ENCODE measurements around the gene PLEKHG5.
"Not testable (repeated sequence)": the region's sequence is repeated elsewhere in the genome, so short reads cannot be mapped to it uniquely, and the experiment has no call there.

The PLEKHG5 gene

GRCh38 chr1:6446665-6447015 lies 44.8 kb downstream of the PLEKHG5 start:
- DNase-seq (ENCODE audit: low spot score) = no peak

DNA sequence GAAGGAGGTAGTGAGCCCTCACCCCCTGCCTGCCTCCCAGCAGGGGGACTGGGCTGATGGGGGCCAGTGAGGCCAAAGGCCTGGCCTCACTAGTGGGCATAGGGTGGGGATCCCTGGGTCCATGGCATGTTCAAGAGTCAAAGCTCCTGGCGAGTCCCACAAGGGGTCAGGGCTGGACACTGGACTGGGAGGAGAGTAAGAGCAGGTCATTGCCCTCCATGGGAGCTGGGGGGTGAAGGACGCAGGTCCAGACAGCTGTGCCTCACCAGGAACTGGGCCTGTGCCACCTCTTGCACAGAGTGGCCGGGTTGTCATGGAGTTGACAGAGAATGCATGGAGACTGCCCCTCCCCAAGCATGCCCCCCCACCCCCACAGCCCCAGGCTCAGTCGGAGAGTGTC lies 45.5 kb downstream of the PLEKHG5 start:
- not testable (repeated sequence) for DNase-seq (ENCODE audit: low spot score)

- DNase-seq (ENCODE audit: low spot score) = peak; percentile 48
Observed at GRCh38 chr1:6445062-6445763, 46.3 kb downstream of the PLEKHG5 start.

DNA sequence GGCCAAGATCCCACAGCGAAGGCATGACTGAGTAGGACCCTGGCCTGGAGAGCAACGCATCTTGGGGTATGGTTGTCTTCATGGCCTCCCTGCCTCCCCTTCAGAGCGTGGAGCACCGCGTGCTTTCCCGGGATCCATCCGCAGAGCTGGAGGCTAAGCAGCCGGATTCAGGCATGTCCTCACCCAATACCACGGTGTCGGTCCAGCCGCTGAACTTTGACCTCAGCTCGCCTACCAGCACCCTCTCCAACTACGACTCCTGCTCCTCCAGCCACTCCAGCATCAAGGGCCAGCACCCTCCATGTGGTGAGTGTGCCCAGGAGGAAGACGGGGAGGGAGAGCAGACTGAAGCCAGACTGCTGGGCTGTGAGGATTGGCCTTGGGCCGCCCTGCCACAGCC lies 47.1 kb downstream of the PLEKHG5 start:
- no peak for DNase-seq (ENCODE audit: low spot score)

- DNase-seq (ENCODE audit: low spot score) = no peak
Observed at GRCh38 chr1:6443339-6444115, 47.9 kb downstream of the PLEKHG5 start.

- DNase-seq (ENCODE audit: low spot score) = no peak
Observed at GRCh38 chr1:6441586-6441985, 49.9 kb downstream of the PLEKHG5 start.

GRCh38 chr1:6440198-6441126 lies 51.0 kb downstream of the PLEKHG5 start:
- DNase-seq (ENCODE audit: low spot score) = no peak

DNA sequence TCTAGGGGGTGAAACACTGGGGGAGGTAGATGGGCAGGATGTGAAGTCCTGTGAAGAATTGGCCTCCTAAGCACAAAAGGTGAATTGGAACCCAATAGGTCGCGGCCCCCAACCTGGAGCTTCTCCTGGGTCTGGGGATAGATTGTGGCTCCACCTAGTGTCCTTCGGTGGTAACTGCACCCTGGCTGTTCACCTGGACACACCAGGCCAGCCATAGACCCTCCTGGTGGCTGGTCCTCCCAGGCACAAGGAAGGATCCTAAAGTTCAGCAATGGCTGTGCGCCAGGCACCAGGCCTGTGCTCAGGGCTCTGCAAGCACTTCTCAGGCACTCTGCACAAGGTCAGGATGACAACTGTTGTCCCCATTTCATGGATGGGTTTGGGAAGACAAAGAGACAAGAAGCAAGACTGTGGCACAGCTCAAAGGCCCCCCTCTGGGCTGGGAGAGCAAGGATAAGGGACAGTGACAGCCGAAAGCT lies 53.4 kb downstream of the PLEKHG5 start:
- DNase-seq (ENCODE audit: low spot score) = peak; percentile 63

- not testable (repeated sequence) for DNase-seq (ENCODE audit: low spot score)
Observed at GRCh38 chr1:6437012-6437700, 54.3 kb downstream of the PLEKHG5 start.

DNA sequence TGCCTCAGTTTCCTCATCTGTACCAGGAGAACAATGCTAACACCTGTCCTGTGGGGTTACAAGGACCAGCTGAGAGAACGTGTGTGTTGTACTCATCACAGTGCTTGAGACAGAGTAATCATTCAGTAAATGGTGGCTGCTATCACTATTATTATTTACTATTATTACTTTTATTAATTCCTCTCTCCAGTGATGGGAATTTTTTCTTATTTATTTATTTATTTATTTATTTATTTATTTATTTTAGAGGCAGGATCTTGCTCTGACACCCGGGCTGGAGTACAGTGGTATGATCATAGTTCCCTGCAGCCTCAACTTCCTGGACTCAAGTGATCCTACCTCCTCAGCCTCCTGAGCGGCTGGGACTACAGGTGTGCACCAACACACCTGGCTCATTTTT lies 55.2 kb downstream of the PLEKHG5 start:
- DNase-seq (ENCODE audit: low spot score) = not testable (repeated sequence)

- DNase-seq (ENCODE audit: low spot score) = no peak
Observed at GRCh38 chr1:6435547-6435946, 55.9 kb downstream of the PLEKHG5 start.

DNA sequence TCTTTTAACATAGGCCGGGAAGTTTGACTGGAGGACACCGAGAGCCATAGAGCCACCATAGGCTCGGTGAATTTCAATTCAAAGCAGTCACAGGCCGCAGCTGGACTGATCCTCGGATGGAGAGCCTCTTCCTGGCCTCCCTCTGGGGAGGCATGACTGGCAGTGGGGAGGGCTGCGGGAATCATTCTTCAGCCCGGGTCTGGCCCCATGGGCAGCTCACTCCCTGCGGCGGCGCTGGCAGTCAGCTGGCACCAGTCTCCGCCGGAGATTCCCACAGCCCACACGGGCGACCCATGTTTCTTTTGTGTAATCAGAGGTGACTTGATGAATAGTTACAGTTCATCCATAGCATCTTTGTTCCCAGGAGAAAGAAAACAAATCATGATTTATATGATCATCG lies 56.3 kb downstream of the PLEKHG5 start:
- no peak for DNase-seq (ENCODE audit: low spot score)

GRCh38 chr1:6434186-6434585 lies 57.3 kb downstream of the PLEKHG5 start:
- DNase-seq (ENCODE audit: low spot score) = no peak

DNA sequence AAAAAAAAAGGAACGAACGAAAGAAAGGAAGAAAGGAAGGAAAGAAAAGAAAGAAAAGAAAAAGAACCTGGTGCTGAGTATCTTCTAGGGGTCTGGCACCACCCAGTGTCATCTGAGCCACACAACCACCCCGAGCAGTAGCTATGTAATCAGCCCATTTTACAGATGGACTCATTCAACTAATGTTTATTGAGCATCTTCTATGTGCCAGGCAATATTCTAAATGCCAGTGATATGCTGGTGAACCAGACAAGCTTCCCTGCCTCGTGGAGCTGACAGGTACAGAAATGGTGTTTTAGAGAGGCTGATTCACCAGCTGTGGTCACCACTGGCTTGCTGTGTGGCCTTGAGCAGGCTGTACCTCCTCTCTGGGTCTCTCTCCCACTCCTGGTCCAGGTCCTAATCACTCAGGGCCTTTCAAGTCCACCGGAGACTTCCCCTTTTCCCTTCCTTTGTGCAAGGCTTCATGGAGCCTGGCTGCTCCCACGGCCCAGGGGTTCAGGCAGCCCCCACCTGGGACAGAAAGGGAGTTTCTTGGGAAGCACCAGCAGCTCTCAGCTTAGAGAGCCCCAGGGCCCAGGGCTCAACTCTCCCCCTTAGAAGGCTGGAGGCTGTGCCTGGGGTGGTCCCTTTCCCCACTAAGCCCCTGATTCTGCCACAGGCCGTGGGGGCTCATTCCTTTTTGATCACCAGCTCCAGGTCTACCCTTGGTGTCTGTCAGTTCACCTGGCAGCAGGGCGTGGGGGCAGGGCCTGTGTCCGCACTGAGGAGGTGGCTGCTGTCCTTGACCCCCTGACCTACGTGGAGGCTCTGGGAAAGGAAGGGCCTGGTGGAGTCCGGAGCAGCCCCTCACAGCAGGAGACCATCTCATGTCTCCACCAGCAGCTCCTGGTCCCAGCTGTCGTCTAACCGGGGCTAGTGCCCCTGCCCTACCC lies 59.6 kb downstream of the PLEKHG5 start:
- DNase-seq (ENCODE audit: low spot score) = not testable (repeated sequence)

DNA sequence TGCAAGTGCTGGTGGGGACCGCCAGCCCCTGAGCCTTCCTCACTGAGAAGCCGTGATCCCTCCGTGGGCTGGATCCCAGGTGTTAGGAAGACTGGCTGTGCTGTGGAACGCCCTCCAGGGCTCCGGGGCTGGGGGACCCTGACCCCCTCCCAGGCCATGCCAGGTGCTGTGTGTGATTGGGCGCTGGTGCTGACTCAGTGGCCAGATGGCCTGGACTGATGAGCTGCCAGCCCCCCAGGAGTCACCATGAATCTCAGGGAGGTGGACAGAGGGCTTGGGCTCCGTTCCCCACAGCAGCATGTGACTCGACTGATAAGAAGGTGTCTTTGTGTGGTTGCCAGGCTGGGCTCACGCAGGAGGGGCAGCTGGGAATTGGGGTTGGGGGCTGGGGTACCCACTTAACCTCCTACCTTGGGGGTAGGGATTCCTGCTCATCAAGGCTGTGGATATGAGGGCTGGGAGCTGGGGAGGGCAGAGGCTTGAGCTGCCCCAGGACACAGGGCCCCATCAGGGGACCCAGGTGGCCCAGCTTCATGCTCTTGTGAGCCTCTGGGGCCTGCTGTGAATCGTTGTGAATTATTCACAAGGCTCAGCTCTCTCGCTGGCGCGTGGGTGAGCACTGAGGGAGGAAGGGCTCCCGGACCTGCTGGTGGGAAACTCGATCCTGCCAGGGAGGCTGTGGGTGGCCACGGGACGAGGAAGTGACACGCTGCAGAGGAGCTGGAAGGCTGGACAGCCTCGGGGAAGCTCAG lies 61.6 kb downstream of the PLEKHG5 start:
- DNase-seq (ENCODE audit: low spot score) = not testable (repeated sequence)

DNA sequence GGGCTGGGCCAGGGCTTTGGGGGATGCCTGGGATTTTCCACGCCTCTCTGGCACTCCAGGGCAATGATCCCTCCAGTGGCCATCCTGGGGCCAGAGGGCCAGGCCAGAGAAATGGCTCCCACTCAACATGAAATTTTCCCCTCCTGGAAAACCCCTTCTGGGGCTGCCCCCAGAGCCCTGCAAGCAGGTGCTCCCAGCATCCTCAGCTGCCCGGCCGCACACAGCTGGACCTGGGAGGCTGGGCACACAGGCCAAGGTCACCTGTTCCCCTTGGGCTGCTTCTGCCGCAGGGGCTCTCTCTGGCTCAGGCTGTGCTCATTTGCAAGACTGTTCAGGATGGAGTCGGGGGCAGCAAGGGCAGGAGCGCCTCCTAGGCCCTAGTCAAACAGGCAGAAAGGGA lies 63.0 kb downstream of the PLEKHG5 start:
- DNase-seq (ENCODE audit: low spot score) = not testable (repeated sequence)

GRCh38 chr1:6427441-6428390 lies 63.8 kb downstream of the PLEKHG5 start:
- no peak for DNase-seq (ENCODE audit: low spot score)

- DNase-seq (ENCODE audit: low spot score) = no peak
Observed at GRCh38 chr1:6426972-6427350, 64.5 kb downstream of the PLEKHG5 start.
